IPS-NIHi7 (cell line): ENCODE measurements around the gene NOTCH2NLA.
"Not testable (repeated sequence)": the region's sequence is repeated elsewhere in the genome, so short reads cannot be mapped to it uniquely, and the experiment has no call there.

Experiments
- DNase-seq: peaks from one replicate; pipeline ENCODE4 v3.0.0; 2012; ENCODE audit warnings: mixed read lengths; ENCODE audit errors: extremely low spot score

NOTCH2NLA gene

DNA sequence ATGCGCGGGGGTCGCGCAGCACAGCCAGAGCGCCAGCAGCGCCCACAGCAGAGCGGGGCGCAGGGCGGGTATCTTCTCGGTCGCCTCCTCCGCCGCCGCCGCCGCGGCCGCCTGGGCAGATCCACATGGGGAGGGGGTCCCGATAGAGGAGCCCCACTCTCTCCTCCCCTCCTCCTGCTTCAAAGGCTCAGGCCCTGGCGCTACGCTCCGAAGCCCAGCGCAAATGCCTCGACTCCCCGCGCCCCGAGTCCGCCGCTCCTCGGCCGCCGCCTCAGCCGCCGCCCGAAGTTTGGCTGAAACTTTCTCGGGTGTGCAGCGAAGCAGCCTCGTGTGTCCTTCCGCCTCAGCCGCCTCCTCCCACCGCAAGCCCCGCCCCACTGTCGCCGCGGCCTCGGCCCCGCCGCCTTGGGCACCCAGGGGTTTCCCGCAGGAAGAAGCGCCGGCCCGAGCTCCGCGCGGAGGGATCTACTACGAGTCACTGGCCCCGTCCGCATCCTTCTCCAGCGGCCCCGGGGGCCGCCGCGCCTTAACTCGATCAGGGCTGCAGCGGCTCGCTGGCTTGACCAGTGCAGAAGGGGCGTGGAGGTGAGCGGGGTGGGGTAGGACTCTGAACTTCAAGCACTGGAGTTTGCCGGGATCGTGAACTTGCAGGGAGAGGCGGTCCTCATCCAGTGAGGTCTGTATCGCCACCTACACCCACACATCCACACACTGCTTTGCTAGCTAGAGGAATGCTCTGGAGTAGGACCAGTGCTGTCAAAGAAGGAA lies at the start of gene NOTCH2NLA:
TSS of gene NOTCH2NLA (minus strand) at position 312 of the 768 bp plus-strand sequence. CDS start 39,684 bp downstream, outside the sequence.
- not testable (repeated sequence) for DNase-seq

DNA sequence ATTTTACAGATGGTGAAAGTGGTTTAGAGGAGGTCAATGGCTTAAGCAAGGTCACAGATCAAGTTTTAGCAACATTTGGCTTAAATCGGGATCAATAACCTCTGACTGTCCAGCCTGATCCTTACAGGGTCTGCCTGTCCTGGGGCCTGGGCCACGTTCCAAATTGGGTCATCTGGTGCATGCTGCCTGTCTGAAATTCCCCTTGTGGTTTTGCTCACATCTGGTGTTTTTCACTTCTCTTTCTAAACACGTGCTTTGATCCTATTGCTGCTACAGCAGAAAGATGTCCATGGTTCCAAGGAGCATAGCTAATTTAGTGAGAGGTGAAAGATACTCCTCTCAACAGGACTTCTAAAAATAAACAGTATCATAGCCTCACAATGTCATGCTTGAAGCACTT lies 49.5 kb upstream of the NOTCH2NLA start:
- not testable (repeated sequence) for DNase-seq

DNA sequence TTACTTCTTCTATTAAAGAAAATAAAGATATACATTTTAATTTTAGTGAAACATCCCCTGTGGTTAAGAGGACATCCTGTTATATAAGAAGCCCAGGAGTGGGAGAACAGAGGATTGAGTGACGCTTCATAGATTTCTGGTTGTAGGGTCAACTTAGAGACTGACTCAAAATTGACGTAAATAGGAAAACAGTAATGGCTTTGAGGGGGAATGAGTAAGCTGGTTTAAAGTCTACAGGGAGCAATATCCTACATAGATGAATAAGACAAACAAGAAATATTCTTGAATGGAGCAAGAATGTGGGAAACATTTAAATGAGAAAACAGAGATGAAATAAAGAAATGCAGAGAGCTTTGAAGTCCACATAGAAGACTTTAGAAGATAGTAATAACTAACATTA lies 48.3 kb upstream of the NOTCH2NLA start:
- not testable (repeated sequence) for DNase-seq

DNA sequence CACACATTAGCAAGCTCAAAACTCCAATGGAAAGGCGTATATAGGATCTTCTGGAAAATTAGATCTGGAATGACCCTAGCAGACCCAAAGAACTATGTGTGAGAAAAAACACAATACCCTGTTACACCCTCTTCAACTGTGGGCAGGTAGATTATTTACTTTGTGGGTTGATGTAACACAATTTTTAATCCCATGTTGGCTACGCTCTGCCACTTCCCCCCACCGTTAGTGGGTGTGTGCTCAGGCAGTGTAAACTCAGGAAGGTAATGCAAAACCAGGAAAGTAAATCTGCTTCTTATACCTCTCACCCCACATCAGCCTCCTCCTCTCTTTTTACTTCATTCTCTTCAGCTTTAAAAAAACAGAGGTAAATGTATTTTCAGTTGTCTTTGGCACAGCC lies 45.3 kb upstream of the NOTCH2NLA start:
- DNase-seq = not testable (repeated sequence)

DNA sequence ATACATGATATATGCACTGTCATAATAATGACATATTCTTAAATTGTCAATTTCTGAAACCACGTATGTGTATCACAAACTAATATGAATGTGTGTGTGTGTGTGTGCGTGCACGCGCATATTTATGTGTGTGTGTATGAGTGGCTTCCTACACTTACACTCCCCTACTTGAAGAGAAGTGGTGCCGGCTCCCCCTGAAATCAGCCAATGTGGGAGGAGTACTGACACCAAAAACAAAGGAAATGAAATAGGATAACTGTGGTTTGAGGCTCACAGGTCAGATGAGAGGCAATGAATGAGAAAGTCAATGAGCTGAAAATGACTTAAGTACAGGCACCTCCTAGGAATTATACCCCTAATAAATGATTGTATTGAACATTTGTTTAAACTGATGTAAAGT lies 44.4 kb upstream of the NOTCH2NLA start:
- DNase-seq = not testable (repeated sequence)

DNA sequence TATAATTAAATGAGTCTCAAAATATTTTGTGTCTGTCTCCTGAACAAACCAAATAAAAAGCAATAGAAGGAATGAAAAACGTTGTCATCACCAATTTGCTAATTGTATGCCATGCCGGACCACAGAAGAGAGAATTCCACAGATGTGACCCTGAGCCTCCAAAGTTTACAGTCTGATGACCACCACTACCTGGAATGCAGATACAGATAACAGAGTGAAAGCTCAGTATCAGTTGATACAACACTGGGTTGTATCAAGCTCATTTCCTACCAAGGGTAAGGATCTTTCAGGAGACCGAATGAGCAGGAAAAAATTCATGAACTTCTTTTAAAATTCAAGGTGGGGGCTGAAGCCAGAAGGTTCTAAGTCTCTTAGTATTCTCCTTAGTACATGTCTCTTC lies 43.9 kb upstream of the NOTCH2NLA start:
- not testable (repeated sequence) for DNase-seq

DNA sequence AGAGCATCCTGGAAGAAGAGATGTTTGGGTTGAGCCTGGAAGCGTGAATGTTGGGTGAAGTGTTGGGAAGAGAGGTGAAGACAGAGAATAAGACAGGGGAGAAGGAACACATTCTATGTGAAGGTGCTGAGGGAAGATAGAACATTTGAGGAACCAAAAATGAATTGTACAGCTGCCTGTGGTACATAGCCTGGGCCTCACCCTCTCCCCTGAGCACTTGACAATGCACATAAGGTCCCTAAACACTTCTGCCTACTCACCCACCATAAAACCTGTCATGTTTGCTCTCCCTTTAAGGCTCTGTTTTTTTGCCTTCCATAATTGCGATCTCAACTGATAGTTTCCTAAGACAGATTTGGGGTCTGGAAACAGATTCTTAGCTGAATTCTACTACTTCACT lies 43.2 kb upstream of the NOTCH2NLA start:
- DNase-seq = not testable (repeated sequence)

DNA sequence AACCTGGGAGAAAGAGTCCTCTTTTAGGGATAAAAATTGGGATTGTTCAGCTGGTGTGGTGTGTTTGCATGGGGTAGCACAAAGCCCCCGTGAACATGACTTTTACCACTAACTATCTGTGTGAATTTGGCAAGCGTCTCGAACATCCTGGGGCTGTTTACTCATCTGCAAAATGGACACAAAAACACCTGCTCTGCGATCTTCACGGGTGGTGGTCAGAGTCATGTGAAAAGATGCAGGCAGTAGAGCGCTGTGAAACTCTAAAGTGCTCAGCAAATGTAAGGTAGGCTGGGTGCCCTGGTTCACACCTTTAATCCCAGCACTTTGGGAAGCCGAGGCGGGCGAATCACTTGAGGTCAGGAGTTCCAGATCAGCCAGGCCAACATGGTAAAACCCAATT lies 41.3 kb upstream of the NOTCH2NLA start:
- DNase-seq = not testable (repeated sequence)

DNA sequence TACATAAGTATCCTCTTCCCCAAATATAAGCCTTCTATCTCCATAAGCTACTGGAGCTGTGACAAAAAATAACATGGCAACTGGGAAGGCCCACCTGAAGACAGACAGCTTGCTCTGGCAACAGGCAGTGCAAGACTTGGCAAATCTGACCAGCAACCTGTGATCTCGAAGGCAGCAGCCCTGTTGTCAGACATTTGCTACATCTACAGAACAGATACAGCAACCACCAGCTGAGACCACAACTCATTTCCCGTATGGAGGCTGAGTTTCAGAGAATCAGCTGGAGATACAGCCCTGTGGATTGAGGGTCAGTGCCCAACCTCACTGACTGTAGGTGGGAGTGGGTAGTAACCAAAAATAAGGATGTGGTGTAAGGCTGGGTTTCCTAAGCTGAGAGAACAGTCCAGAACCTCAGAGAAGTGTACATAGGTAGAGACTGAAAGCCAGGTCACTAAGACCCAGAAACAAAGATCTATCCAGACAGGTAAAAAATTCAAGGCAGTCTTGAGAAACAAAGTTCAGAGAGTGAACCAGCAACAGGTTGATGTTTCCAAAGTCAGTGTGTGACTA lies 37.4 kb upstream of the NOTCH2NLA start:
- not testable (repeated sequence) for DNase-seq

DNA sequence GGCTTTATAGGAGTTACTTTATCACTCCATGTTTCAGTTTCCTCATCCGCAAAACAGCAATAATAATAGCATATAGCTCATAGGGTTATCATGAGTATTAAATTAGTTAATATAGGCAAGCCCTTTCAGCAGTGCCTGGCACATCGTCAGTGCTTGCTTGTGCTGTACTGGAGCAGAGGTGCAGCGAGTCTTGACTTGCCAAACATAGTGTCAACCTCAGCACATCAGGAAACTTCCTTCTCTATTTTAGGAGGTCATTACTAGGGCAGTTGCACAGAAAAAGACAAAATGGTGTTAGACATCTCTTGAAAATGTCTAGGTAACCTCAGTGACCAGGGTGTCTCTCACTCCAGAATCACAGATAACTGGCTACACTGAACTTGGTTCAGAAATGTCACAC lies 35.9 kb upstream of the NOTCH2NLA start:
- DNase-seq = not testable (repeated sequence)

DNA sequence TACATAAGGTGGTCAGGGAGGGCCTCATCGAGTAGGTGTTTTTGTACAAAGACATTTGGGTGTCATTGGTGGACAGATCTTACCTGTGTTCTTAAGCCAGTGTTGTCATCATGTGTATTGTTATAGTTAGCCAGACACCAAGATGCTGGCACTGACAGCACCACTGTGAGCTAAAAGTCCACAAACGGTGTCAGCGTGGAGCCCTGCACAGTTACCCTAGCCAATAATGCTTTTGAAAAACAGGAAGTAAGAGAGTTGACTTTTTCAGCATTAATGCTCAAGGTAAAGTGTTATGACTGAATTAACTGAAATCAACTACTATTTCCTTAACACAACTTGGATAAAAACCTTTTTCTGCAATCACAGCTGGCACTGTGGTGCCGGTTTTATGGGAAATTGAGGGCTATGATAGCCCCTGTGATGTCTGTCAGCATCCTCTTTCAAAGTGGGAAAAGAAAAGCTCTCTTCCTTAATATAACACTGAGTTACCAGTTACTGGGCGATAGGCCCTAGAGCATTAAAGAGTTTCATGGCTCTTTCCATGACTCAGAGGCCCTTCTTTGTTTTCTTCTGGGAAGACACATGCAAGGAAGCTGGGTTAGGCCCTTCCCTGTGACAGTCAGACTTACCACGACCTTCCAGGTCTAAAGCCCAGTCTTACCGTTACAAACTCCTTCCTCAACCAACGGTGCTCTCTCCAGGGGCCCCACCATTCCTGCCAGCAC lies 31.3 kb upstream of the NOTCH2NLA start:
- not testable (repeated sequence) for DNase-seq

DNA sequence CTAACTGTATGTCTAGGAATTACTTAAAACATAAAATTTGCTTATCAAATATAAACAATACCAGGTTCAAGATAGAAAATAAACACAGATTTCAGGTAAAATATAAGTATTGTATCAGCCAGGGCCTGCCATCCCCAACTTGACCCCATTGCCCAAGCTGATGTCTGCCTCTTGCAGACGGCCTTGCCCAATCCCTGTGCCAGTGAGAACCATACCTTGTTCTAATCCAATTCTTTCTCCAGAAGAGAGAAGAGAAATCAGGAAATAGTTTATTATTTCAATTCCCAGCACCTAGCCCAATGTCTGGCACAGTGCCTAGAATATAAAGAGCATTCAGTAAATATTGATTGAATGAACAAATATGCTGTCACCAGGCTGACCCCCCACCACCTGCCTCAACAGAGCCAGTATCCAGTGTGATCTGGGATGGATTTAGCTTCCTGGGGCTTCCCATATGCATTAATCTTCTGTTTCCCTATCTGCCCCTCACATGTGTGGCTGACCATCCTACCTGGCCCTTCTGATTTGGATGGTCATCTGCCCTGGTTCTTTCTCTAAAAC lies 29.3 kb upstream of the NOTCH2NLA start:
- DNase-seq = not testable (repeated sequence)

DNA sequence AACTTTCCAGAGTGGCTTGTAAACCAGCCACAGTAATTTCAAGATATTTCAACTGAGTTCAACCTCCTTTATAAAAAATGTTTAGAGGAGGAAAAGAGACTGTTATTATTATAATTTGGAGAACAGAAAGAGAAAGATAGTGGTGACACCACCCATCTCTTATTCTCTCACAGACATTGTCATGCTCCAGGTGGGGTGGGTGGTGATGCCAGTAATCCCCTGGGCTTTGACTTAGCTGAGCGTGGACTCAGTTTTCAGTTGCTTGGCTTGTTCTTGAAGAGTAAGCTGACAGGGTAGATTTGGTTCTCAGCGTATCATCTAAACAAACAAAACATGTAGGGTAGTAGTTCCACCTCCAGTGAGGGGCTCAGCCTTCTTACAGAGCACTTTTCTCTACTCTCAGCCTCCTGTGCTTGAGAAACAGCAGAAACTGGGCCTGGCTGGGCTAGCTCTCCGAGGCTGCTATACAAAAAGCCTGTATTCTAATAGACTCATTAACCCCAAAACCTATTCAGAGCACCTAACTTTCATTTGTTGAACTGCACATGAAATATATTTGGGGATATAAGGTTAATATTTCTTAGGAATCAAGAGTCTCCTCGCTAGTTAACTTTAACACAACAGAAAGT lies 25.9 kb upstream of the NOTCH2NLA start:
- DNase-seq = not testable (repeated sequence)

DNA sequence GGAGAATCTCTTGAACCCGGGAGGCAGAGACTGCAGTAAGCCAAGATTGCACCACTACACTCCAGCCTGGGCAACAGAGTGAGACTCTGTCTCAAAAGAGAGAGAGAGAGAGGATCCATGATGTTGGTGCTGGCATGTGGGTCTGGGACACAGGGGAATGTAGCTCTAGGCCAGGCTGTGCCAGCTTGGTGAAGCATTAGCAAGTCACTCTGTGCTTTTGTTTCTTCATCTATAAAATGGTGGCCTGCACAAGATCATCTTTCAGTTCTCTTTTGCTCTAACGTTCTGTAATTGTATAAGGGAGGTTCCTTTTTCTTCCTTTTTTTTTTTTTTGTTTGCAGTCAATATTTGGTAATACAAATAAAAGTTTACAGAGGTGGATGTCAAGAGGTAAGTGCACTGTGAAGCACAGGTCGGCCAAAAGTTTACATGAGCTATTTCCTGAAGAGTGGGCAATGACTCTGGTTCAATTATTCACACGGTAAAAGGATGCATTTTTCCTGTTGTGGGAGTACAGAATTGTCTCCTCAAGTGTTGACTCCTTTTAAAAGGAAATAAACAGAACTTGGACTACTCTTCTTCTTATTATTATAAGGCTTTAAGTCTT lies 24.5 kb upstream of the NOTCH2NLA start:
- DNase-seq = not testable (repeated sequence)

DNA sequence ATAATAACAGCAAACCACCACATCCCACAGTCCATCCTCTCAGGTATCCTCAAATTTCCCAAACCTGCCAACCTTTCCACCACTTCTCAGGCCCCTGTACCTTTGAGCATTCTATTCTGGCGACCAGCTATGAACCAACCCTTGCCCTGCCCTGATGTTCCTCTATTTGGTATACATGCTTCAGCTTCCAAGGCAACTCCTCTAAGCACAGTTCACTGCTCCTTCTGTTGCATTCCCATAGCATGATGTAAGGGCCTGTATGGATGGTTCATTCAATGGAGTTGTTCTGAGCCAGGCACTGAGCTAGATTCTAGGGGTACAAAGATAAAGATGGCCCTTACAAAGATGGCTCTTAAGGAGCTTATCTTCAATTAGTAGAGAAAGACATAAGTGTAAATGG lies 22.7 kb upstream of the NOTCH2NLA start:
- not testable (repeated sequence) for DNase-seq

DNA sequence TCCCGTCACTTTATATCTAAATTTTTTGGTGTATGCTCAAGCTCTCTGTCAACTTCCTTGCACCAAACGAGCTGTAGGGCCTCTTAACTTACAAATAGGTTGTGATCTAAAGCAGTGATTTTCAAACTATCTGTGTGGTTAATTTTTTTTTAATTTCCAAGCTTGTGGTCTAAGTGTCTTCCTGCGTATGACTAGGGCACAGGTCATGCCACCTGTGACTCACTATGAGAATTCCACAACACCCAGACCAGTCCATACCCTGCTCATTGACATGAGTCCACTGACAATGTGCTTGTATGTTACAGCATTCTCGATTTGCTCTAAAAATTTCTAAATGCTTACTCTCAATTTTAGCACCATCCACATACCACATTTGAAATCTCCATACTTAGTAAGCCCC lies 19.8 kb upstream of the NOTCH2NLA start:
- not testable (repeated sequence) for DNase-seq

DNA sequence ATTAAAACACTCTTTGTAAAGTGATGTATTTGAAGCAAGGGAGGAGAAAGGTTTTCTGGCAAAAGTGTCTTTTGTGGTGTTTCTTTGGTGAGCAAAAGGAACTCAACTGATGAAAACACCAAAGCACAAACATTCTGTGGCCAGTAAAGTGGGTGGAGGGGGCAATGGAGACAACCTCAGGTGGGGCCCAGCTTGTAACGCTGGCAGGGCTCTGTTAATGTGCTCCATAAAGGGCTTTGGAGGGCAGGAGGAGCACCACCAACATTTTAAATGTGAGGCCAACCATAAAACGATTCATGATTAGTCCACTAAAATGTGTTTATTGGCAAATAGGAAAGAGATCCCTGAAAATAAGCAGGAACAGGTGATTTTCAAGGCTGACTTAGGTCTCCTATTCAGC lies 7.8 kb upstream of the NOTCH2NLA start:
- not testable (repeated sequence) for DNase-seq

DNA sequence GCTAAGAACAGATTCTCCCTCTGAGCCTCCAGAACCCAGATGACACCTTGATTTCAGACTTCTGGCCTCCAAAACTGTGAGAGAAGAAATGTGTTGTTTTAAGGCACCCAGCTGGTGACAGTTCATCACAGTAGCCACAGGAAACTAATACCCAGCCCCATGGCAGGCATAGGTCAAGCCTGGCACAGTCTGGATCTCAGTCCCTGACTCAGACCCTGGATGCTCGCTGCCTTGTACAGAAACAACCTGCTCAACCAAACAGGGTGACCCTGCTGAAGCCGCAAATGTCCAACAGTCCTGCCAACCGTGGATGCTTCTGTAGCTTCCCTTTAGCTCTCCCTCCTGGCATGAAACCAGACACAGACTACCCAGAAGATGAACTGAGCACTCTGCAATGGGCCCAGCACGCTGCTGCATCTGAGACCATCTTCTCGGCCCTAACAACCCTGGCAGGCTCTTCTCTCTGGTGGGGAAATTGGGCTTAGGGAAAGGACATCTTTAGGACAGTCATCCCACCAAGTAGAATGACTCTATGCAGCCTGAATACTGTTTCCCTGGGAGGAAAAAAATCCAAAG lies 7.3 kb upstream of the NOTCH2NLA start:
- not testable (repeated sequence) for DNase-seq

DNA sequence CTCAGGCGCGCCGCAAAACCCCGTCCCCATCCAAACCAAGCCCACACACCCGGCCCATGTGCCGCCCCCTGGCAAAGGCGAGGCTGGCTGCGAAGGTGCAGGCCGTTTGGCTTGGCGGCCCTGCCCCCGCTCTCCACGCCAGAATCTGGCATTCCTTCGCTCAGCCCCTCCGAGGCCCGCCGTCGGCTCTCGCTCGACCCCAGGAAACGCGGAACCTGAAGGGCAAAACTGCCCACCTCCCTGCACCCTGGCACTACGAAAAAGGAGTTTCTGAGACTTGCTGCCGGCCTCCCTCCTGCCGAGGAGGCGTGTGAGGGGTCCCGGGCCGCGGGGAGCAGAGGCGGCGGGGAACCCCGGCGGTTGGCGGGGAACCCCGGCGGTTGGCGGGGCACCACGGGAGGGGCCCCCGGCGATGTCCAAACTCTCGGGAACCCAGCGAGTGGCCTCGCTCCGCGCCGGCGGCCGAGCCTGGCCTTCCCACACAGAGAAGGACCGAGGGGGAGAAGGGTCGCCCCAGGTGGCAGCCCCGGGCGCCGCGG lies 608 bp downstream of the NOTCH2NLA start:
- not testable (repeated sequence) for DNase-seq

DNA sequence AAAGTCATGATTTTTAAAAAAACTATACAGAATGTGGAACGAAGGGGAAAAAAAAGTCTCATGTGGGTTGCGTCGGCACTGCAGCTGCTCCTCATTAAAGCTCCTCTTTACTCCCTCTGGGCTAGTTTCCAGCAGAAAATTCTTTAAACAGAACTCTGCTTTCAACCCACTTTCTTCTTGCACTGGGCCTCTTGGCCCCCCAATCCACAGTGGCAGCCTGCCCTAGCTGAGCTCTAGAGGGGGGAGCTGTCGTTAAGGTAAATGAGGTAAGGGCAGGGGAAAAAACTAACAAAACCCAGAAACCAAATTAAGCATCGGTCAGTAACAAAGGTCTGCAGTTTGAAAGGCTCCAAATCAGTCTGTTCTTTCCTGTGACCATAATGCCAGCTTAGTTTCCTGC lies 54.3 kb downstream of the NOTCH2NLA start:
- DNase-seq = not testable (repeated sequence)

DNA sequence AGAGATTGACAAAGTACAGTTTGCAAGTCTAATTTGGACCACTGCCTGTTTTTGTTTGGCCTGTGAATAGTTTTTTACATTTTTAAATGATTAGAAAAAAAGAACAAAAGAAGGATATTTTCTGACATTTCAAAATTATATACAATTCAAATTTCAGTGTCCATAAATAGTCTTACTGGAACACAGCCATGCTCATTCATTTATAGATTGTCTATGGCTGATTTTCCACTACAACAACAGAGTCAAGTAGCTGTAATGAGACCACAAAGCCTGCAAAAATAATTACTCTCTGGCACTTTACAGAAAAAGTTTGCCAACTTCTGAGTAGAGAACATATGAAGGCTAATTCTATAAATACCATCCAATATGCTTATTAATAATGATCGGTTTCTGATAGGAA lies 61.1 kb downstream of the NOTCH2NLA start:
- not testable (repeated sequence) for DNase-seq
